ENCODE results near the gene CARS1. TPM values are rescaled to one million over a fixed set of nuclear protein-coding genes. Genes with fewer than 3 reads are reported as not detected.
A peak's percentile ranks its signal among the peaks of the same experiment; 100 is the strongest.

The CARS1 gene
- 69.4 TPM for total RNA-seq
- long read RNA-seq, transcript CARS-201 (22 exons, 2,491 nt), result minor isoform, 44 of 398 reads
- long read RNA-seq, transcript CARS-202 (23 exons, 2,758 nt), result minor isoform, 6 of 398 reads
- long read RNA-seq, transcript CARS-203 (22 exons, 2,685 nt), result major isoform, 91 of 398 reads
- long read RNA-seq, partial matches to known transcripts, result 184 of 398 reads
- long read RNA-seq, other reads (novel, unspliced or antisense), result 72 of 398 reads

- peak; percentile 98 for DNase-seq (ENCODE audit: low spot score)
These were observed at the start of gene CARS1 for GRCh38 chr11:3057069-3057963. Gene CARS1 (minus strand): TSS chr11:3057423. CDS start chr11:3057367, 56 bp downstream.

- DNase-seq (ENCODE audit: low spot score), result peak; percentile 69
These were observed 48.8 kb upstream of the CARS1 start for GRCh38 chr11:3105791-3106735.

GRCh38 chr11:3104961-3105790 lies 48.0 kb upstream of the CARS1 start:
- DNase-seq (ENCODE audit: low spot score), result peak; percentile 82

- DNase-seq (ENCODE audit: low spot score), result peak; percentile 85
These were observed 47.0 kb upstream of the CARS1 start for GRCh38 chr11:3104051-3104714.

GRCh38 chr11:3103076-3103475 lies 45.9 kb upstream of the CARS1 start:
- peak; percentile 81 for DNase-seq (ENCODE audit: low spot score)

GRCh38 chr11:3102641-3102921 lies 45.4 kb upstream of the CARS1 start:
- peak; percentile 49 for DNase-seq (ENCODE audit: low spot score)

- peak; percentile 67 for DNase-seq (ENCODE audit: low spot score)
These were observed 44.9 kb upstream of the CARS1 start for GRCh38 chr11:3101921-3102640.

- DNase-seq (ENCODE audit: low spot score), result no peak
These were observed 42.0 kb upstream of the CARS1 start for GRCh38 chr11:3099178-3099577.

- no peak for DNase-seq (ENCODE audit: low spot score)
These were observed 39.8 kb upstream of the CARS1 start for GRCh38 chr11:3096909-3097530.

- DNase-seq (ENCODE audit: low spot score), result peak; percentile 57
These were observed 38.6 kb upstream of the CARS1 start for GRCh38 chr11:3095712-3096361.

GRCh38 chr11:3094223-3094824 lies 37.1 kb upstream of the CARS1 start:
- DNase-seq (ENCODE audit: low spot score), result peak; percentile 87

GRCh38 chr11:3093281-3094191 lies 36.3 kb upstream of the CARS1 start:
- peak; percentile 87 for DNase-seq (ENCODE audit: low spot score)

GRCh38 chr11:3092603-3093141 lies 35.4 kb upstream of the CARS1 start:
- peak; percentile 64 for DNase-seq (ENCODE audit: low spot score)

- peak; percentile 92 for DNase-seq (ENCODE audit: low spot score)
These were observed 34.8 kb upstream of the CARS1 start for GRCh38 chr11:3091846-3092602.

GRCh38 chr11:3091081-3091845 lies 34.0 kb upstream of the CARS1 start:
- DNase-seq (ENCODE audit: low spot score), result peak; percentile 87

All from mesenteric fat pad (tissue), 1 donor.